ENCODE results near the gene SLBP. TPM values are rescaled to one million over a fixed set of nuclear protein-coding genes. Genes with fewer than 3 reads are reported as not detected.

The SLBP gene
- total RNA-seq, 1 donor from 2014 or later: 114 TPM

GRCh38 chr4:1693131-1693896 lies 18.8 kb downstream of the SLBP start:
- peak; percentile 26 for DNase-seq (ENCODE audit: low read depth)
- H3K4me3 ChIP-seq (ENCODE audit: low read depth, low read length): no peak overlapping the region
- TF ChIP-seq CTCF (conservative IDR thresholded peaks at IDR 0.05; ENCODE audit: low read depth, low read length): peak; percentile 98

- DNase-seq (ENCODE audit: low read depth): no peak
- no peak for TF ChIP-seq CTCF (conservative IDR thresholded peaks at IDR 0.05; ENCODE audit: low read depth, low read length)
These were observed 20.3 kb downstream of the SLBP start for GRCh38 chr4:1691737-1692373.

GRCh38 chr4:1690698-1691097 lies 21.4 kb downstream of the SLBP start:
- no peak for TF ChIP-seq CTCF (conservative IDR thresholded peaks at IDR 0.05; ENCODE audit: low read depth, low read length)
- no peak overlapping the region for H3K4me3 ChIP-seq (ENCODE audit: low read depth, low read length)

More at GRCh38 chr4:1691737-1692373, 20.3 kb downstream of the SLBP start:
- H3K4me3 ChIP-seq (ENCODE audit: low read depth, low read length): no peak overlapping the region

GRCh38 chr4:1686440-1687036 lies 25.6 kb downstream of the SLBP start:
- no peak for TF ChIP-seq CTCF (conservative IDR thresholded peaks at IDR 0.05; ENCODE audit: low read depth, low read length)
- H3K4me3 ChIP-seq (ENCODE audit: low read depth, low read length): no peak overlapping the region

More at GRCh38 chr4:1690698-1691097, 21.4 kb downstream of the SLBP start:
- DNase-seq (ENCODE audit: low read depth): no peak

GRCh38 chr4:1685235-1686150 lies 26.6 kb downstream of the SLBP start:
- peak overlapping the region; percentile 26 for H3K4me3 ChIP-seq (ENCODE audit: low read depth, low read length)
- DNase-seq (ENCODE audit: low read depth): peak; percentile 74
- TF ChIP-seq CTCF (conservative IDR thresholded peaks at IDR 0.05; ENCODE audit: low read depth, low read length): no peak

More at GRCh38 chr4:1686440-1687036, 25.6 kb downstream of the SLBP start:
- DNase-seq (ENCODE audit: low read depth): no peak

GRCh38 chr4:1684506-1685234 lies 27.4 kb downstream of the SLBP start:
- peak overlapping the region; percentile 26 for H3K4me3 ChIP-seq (ENCODE audit: low read depth, low read length)
- no peak for TF ChIP-seq CTCF (conservative IDR thresholded peaks at IDR 0.05; ENCODE audit: low read depth, low read length)
- DNase-seq (ENCODE audit: low read depth): no peak

Data from epithelial cell of proximal tubule (primary cell).